HEK293 (cell line): ENCODE measurements around the gene UBALD1.

Experiments used
- CTCF ChIA-PET: fragments of 350-600 bp; formaldehyde crosslinking; extraction: SDS; loops from one replicate; lab custom pipeline; 2021; ENCODE audit warnings: antibody characterized with exemption; lab: Yijun Ruan, JAX
- POLR2A ChIA-PET: fragments of 300-600 bp; formaldehyde crosslinking; extraction: SDS; loops from one replicate; lab custom pipeline; 2020; ENCODE audit warnings: antibody characterized with exemption, inconsistent platforms; lab: Yijun Ruan, JAX
- H3K27ac ChIP-seq: fragments of 200-500 bp; sonication (Bioruptor generic); 2 replicates; pipeline ENCODE4 v1.5.1; 2014; ENCODE audit warnings: low read depth, low read length, control low read depth, inconsistent platforms; ENCODE audit errors: extremely low read depth
- H3K36me3 ChIP-seq, 2 experiments: fragments of 200-500 bp in 1 of 2; sonication (Bioruptor generic) in 1 of 2; 1 replicate in 1 of 2; 2 replicates in 1 of 2; pipeline ENCODE4 v1.5.1; 2014 to 2017; ENCODE audit warnings: inconsistent platforms in 2 of 2, low read length in 2 of 2; ENCODE audit not compliant: control insufficient read depth in 2 of 2, insufficient read depth in 1 of 2
- H3K4me1 ChIP-seq: fragments of 200-500 bp; sonication (Bioruptor generic); 2 replicates; pipeline ENCODE4 v1.5.1; 2014; ENCODE audit warnings: mild to moderate bottlenecking, low read length, inconsistent platforms; ENCODE audit not compliant: control insufficient read depth, insufficient read depth
- H3K4me3 ChIP-seq: 2 replicates; pipeline ENCODE4 v1.5.1; 2011; ENCODE audit warnings: low read depth, mild to moderate bottlenecking, control low read depth, low read length, moderate library complexity
- H3K9me3 ChIP-seq: fragments of 200-500 bp; sonication (Bioruptor generic); 2 replicates; pipeline ENCODE4 v1.5.1; 2014; ENCODE audit warnings: low read depth, low read length, inconsistent platforms; ENCODE audit not compliant: control insufficient read depth, insufficient read depth
- GLI4 ChIP-seq: fragments of 450-650 bp; formaldehyde crosslinking; IDR thresholded peaks from 2 replicates; pipeline ENCODE4 v1.5.1; 2016; ENCODE audit warnings: missing biosample characterization, missing genetic modification characterization
- KLF8 ChIP-seq: fragments of 450-650 bp; formaldehyde crosslinking; IDR thresholded peaks from 2 replicates; pipeline ENCODE4 v1.5.1; 2016; ENCODE audit warnings: missing biosample characterization, missing genetic modification characterization
- PATZ1 ChIP-seq: fragments of 450-650 bp; formaldehyde crosslinking; IDR thresholded peaks from 2 replicates; pipeline ENCODE4 v1.5.1; 2016; ENCODE audit warnings: missing biosample characterization, missing genetic modification characterization
- SP2 ChIP-seq: fragments of 450-650 bp; formaldehyde crosslinking; IDR thresholded peaks from 2 replicates; pipeline ENCODE4 v1.5.1; 2016; ENCODE audit warnings: missing biosample characterization, missing genetic modification characterization
- ZBTB20 ChIP-seq: fragments of 450-650 bp; formaldehyde crosslinking; IDR thresholded peaks from 2 replicates; pipeline ENCODE4 v1.5.1; 2016; ENCODE audit warnings: missing biosample characterization, missing genetic modification characterization
- ZNF148 ChIP-seq: fragments of 450-650 bp; formaldehyde crosslinking; IDR thresholded peaks from 2 replicates; pipeline ENCODE4 v1.5.0; 2017; ENCODE audit warnings: missing biosample characterization, missing genetic modification characterization, borderline replicate concordance
- ZNF155 ChIP-seq: fragments of 450-650 bp; formaldehyde crosslinking; IDR thresholded peaks from 2 replicates; pipeline ENCODE4 v1.5.1; 2016; ENCODE audit warnings: missing biosample characterization, missing genetic modification characterization
- ZNF174 ChIP-seq: fragments of 450-650 bp; formaldehyde crosslinking; IDR thresholded peaks from 2 replicates; pipeline ENCODE4 v1.5.0; 2017; ENCODE audit warnings: missing biosample characterization, mild to moderate bottlenecking, missing genetic modification characterization
- ZNF23 ChIP-seq: fragments of 450-650 bp; formaldehyde crosslinking; IDR thresholded peaks from 2 replicates; pipeline ENCODE4 v1.5.1; 2016; ENCODE audit warnings: missing biosample characterization, missing genetic modification characterization, borderline replicate concordance
- ZNF335 ChIP-seq: fragments of 450-650 bp; formaldehyde crosslinking; conservative IDR thresholded peaks from 2 replicates; pipeline ENCODE4 v1.5.1; 2016; ENCODE audit warnings: missing biosample characterization, missing genetic modification characterization
- ZNF449 ChIP-seq: fragments of 450-650 bp; formaldehyde crosslinking; IDR thresholded peaks from 2 replicates; pipeline ENCODE4 v1.5.1; 2017; ENCODE audit warnings: missing biosample characterization, mild to moderate bottlenecking, missing genetic modification characterization, moderate library complexity
- ZNF488 ChIP-seq: fragments of 450-650 bp; formaldehyde crosslinking; IDR thresholded peaks from 2 replicates; pipeline ENCODE4 v1.5.1; 2016; ENCODE audit warnings: missing biosample characterization, missing genetic modification characterization
- ZNF548 ChIP-seq: fragments of 450-650 bp; formaldehyde crosslinking; IDR thresholded peaks from 2 replicates; pipeline ENCODE4 v1.5.1; 2016; ENCODE audit warnings: missing biosample characterization, missing genetic modification characterization
- ZNF580 ChIP-seq: fragments of 450-650 bp; formaldehyde crosslinking; IDR thresholded peaks from 2 replicates; pipeline ENCODE4 v1.5.1; 2016; ENCODE audit warnings: missing biosample characterization, missing genetic modification characterization
- ZNF830 ChIP-seq: fragments of 450-650 bp; IDR thresholded peaks from 2 replicates; pipeline ENCODE4 v1.5.0; 2018; ENCODE audit warnings: missing biosample characterization, missing genetic modification characterization, low read depth, mild to moderate bottlenecking, moderate library complexity
- ZNF843 ChIP-seq: fragments of 450-650 bp; formaldehyde crosslinking; IDR thresholded peaks from 2 replicates; pipeline ENCODE4 v1.5.1; 2016; ENCODE audit warnings: missing biosample characterization, missing genetic modification characterization

Gene UBALD1

GRCh38 chr16:4624015-4624826 lies 9.5 kb upstream of the UBALD1 start, which contains the start of gene MGRN1 (continued):
- TF ChIP-seq PATZ1 (tag by site-specific recombination): peak; percentile 73
- TF ChIP-seq ZNF843 (tag by site-specific recombination): peak; percentile 20; the same call in 1 of the 2 replicates
- TF ChIP-seq ZNF449 (tag by site-specific recombination): no peak

GRCh38 chr16:4623593-4623992 lies 8.9 kb upstream of the UBALD1 start:
- no peak for TF ChIP-seq GLI4 (tag by site-specific recombination)
- TF ChIP-seq, all 188 proteins: peak for 0
- ChIA-PET CTCF (interaction anchor here (0.6 to 2.2 kb wide), 27 partner anchors 8 to 170 kb away, joined by 3 to 11 read pairs (median 4); no protein-coding TSS in a partner anchor), POLR2A (interaction anchor here (1.1 to 3.3 kb wide), 2 partner anchors 8 to 13 kb away, joined by 3 to 31 read pairs; partner anchors contain the start of gene UBALD1)
- Histone ChIP-seq H3K36me3 (peaks cover 0 to 12% of the 10 kb centered on the region in 2 experiments; a peak in 2 of 3 replicates), H3K4me3 (no peak overlapping the region), H3K9me3 (no peaks in the 10 kb centered on the region), H3K27ac (no peak overlapping the region), H3K4me1 (no peaks in the 10 kb centered on the region)

- TF ChIP-seq ZNF488 (tag by site-specific recombination) (no peak), ZNF174 (tag by site-specific recombination) (no peak), ZNF155 (tag by site-specific recombination) (no peak), SP2 (tag by site-specific recombination) (peak; percentile 26; the same call in 1 of the 2 replicates), ZNF830 (tag by site-specific recombination) (no peak), ZNF335 (tag by site-specific recombination) (0 out of 2 replicates have a peak, but pooled peaks have one; percentile 18), ZNF148 (tag by site-specific recombination) (no peak), ZBTB20 (tag by site-specific recombination) (peak; percentile 91), ZNF548 (tag by site-specific recombination) (no peak), KLF8 (tag by site-specific recombination) (no peak), ZNF23 (tag by site-specific recombination) (no peak), ZNF580 (tag by site-specific recombination) (no peak), ZNF449 (tag by site-specific recombination) (peak; percentile 82)
- CTCF ChIA-PET: no interaction called here
- H3K4me1 ChIP-seq: no peaks in the 10 kb centered on the region; the same call in 1 of the 2 replicates
- POLR2A ChIA-PET: interaction anchor here (0.9 kb wide), 1 partner anchor 16 kb away, joined by 3 read pairs; no protein-coding TSS in a partner anchor
- no peak overlapping the region for H3K4me3 ChIP-seq
- no peaks in the 10 kb centered on the region for H3K9me3 ChIP-seq
- H3K36me3 ChIP-seq: no peaks in the 10 kb centered on the region
- H3K27ac ChIP-seq: no peak overlapping the region; the same call in 1 of the 2 replicates
These were observed 4.1 kb upstream of the UBALD1 start for GRCh38 chr16:4618645-4619418.
